K562 (cell line): ENCODE results near the gene PPIL6. TPM values are rescaled to one million over a fixed set of nuclear protein-coding genes. Genes with fewer than 3 reads are reported as not detected.
A peak's percentile ranks its signal among the peaks of the same experiment; 100 is the strongest.

Experiments
- ATAC-seq: fragments of 200-7000 bp; cut with Tn5 transposase; 3 replicates; pipeline ENCODE4 v1.9.1; 2020; ENCODE audit warnings: moderate library complexity
- BruUV-seq: library from RNA; stranded (reverse); fragments of 400-500 nt; replicated peaks from 2 replicates; lab custom pipeline; 2021; lab: Mats Ljungman, UMichigan
- CTCF ChIA-PET: fragments of 300-600 bp; formaldehyde crosslinking; extraction: SDS; loops from one replicate; lab custom pipeline; 2021; ENCODE audit warnings: low intra/inter-chr PET ratio; lab: Yijun Ruan, JAX
- POLR2A ChIA-PET: fragments of 300-600, 350-650 bp; sonication (Branson Sonifier 250); formaldehyde crosslinking; extraction: SDS; loops from one replicate; lab custom pipeline; 2021; ENCODE audit warnings: antibody characterized with exemption, inconsistent platforms; lab: Yijun Ruan, JAX
- DNase-seq, 4 experiments: peaks; one replicate each; pipeline versions ENCODE4 v3.0.0 to v3.0.0-alpha.2; 2011 to 2018; ENCODE audit warnings: low spot score in 3 of 4, mixed read lengths in 3 of 4; ENCODE audit errors: extremely low read depth in 1 of 4
- FAIRE-seq: peaks from 2 replicates; lab custom pipeline; 2011; peaks lifted over from hg19 to GRCh38; lab: Jason Lieb, UNC
- H2AFZ ChIP-seq: 2 replicates; pipeline ENCODE4 v1.6.0; 2011; ENCODE audit warnings: low read depth, low read length, control low read depth, inconsistent platforms
- H3K27ac ChIP-seq: fragments of 200-600 bp; 3 replicates; pipeline ENCODE4 v1.8.0; 2011; ENCODE audit warnings: low read depth, mild to moderate bottlenecking, control low read depth, inconsistent platforms, low read length, moderate library complexity, mixed read lengths; ENCODE audit errors: extremely low read depth
- H3K27me3 ChIP-seq, 2 experiments: fragments of 300-600 bp in 1 of 2; 2 replicates in 1 of 2; 3 replicates in 1 of 2; pipeline versions ENCODE4 v1.6.0 to v1.8.0; 2011; ENCODE audit warnings: inconsistent platforms in 2 of 2, low read length in 2 of 2, mild to moderate bottlenecking in 1 of 2, mixed read lengths in 1 of 2, moderate library complexity in 1 of 2; ENCODE audit not compliant: control insufficient read depth in 2 of 2, insufficient read depth in 2 of 2
- H3K36me3 ChIP-seq: fragments of 300-600 bp; 3 replicates; pipeline ENCODE4 v1.8.0; 2011; ENCODE audit warnings: mild to moderate bottlenecking, low read length, inconsistent platforms; ENCODE audit not compliant: control insufficient read depth, insufficient read depth
- H3K4me1 ChIP-seq, 2 experiments: fragments of 200-600 bp in 1 of 2; replicated peaks in 1 of 2; 2 replicates in 1 of 2; 3 replicates in 1 of 2; pipeline versions ENCODE4 v1.5.1 to v1.8.0; 2011; ENCODE audit warnings: inconsistent platforms in 2 of 2, low read length in 2 of 2, mild to moderate bottlenecking in 1 of 2, mixed read lengths in 1 of 2, moderate library complexity in 1 of 2; ENCODE audit not compliant: control insufficient read depth in 2 of 2, insufficient read depth in 2 of 2
- H3K4me2 ChIP-seq: 2 replicates; pipeline ENCODE4 v1.6.1; 2011; ENCODE audit warnings: low read length, control low read depth, inconsistent platforms, mixed read lengths; ENCODE audit not compliant: insufficient read depth
- H3K4me3 ChIP-seq: fragments of 200-600 bp; sonication (generic), shearing (Covaris generic); 2 replicates; pipeline ENCODE4 v1.5.1; 2016; ENCODE audit warnings: control low read depth, inconsistent platforms
- H3K79me2 ChIP-seq: fragments of 200-600 bp; 3 replicates; pipeline ENCODE4 v1.8.0; 2011; ENCODE audit warnings: low read length, inconsistent platforms; ENCODE audit not compliant: control insufficient read depth, insufficient read depth
- H3K9ac ChIP-seq, 2 experiments: 2 replicates each; pipeline versions ENCODE4 v1.6.0 to v1.6.1; 2011; ENCODE audit warnings: low read depth in 2 of 2, low read length in 2 of 2, control low read depth in 1 of 2, inconsistent platforms in 1 of 2, mild to moderate bottlenecking in 1 of 2, mixed read lengths in 1 of 2; ENCODE audit not compliant: insufficient read depth in 1 of 2
- H3K9me1 ChIP-seq: one replicate; pipeline ENCODE4 v1.6.0; 2011; ENCODE audit warnings: inconsistent platforms, mild to moderate bottlenecking, low read length, moderate library complexity; ENCODE audit not compliant: control insufficient read depth, insufficient read depth
- H3K9me3 ChIP-seq: replicated peaks from 2 replicates; pipeline ENCODE4 v1.5.1; 2011; ENCODE audit warnings: low read depth, low read length, inconsistent platforms; ENCODE audit not compliant: control insufficient read depth, insufficient read depth
- H4K20me1 ChIP-seq: replicated peaks from 2 replicates; pipeline ENCODE4 v1.6.1; 2011; ENCODE audit warnings: low read length, inconsistent platforms, mixed read lengths; ENCODE audit not compliant: control insufficient read depth, insufficient read depth
- CEBPG ChIP-seq, 3 experiments: fragments of 200-800 bp in 1 of 3; sonication (Bioruptor generic) in 1 of 3; sonication (generic) in 1 of 3; formaldehyde crosslinking in 1 of 3; IDR thresholded peaks in 2 of 3; conservative IDR thresholded peaks in 1 of 3; 2 replicates each; pipeline versions ENCODE4 v1.6.1 to v1.8.0; 2016 to 2022; ENCODE audit warnings: missing compliant biosample characterization in 2 of 3, missing genetic modification characterization in 2 of 3, mild to moderate bottlenecking in 1 of 3, missing genetic modification reagents in 1 of 3
- CHD1 ChIP-seq: fragments of 200-600 bp; sonication (generic); IDR thresholded peaks from one replicate; pipeline ENCODE4 v1.6.1; 2012; ENCODE audit warnings: mild to moderate bottlenecking, moderate library complexity, low read length, inconsistent platforms
- HCFC1 ChIP-seq: IDR thresholded peaks from 2 replicates; pipeline ENCODE4 v1.6.1; 2012; ENCODE audit warnings: low read depth, low read length, improper control_type of control experiment
- KLF1 ChIP-seq: fragments of 450-650 bp; IDR thresholded peaks from 2 replicates; pipeline ENCODE4 v1.6.1; 2016; ENCODE audit warnings: missing genetic modification characterization, missing compliant biosample characterization
- SREBF1 ChIP-seq: fragments of 150-350 bp; IDR thresholded peaks from 2 replicates; pipeline ENCODE4 v1.6.1; 2014; ENCODE audit warnings: antibody characterized with exemption, low read depth, low read length, borderline replicate concordance
- SRSF9 ChIP-seq: fragments of 200-400 bp; formaldehyde crosslinking; IDR thresholded peaks from 2 replicates; pipeline ENCODE4 v1.6.1; 2017; ENCODE audit warnings: low read depth, low read length, borderline replicate concordance
- ZNF282 ChIP-seq: sonication (generic); formaldehyde crosslinking; IDR thresholded peaks from 2 replicates; pipeline ENCODE4 v1.8.1; 2023; ENCODE audit warnings: missing genetic modification reagents
- ZNF408 ChIP-seq: fragments of 250-450 bp; sonication (Bioruptor Pico); IDR thresholded peaks from 2 replicates; pipeline ENCODE4 v1.4.0; 2020; ENCODE audit warnings: low read depth, mild to moderate bottlenecking, moderate library complexity
- ZNF507 ChIP-seq: conservative IDR thresholded peaks from 2 replicates; pipeline ENCODE4 v1.6.1; 2017; ENCODE audit warnings: missing genetic modification characterization, missing compliant biosample characterization
- WGBS: fragments of 100-300 bp; shearing (Covaris generic); methylation state at CpG from one replicate; pipeline ENCODE4 v1.1.6; 2016; ENCODE audit warnings: low coverage, mixed read lengths; ENCODE audit not compliant: insufficient coverage; ENCODE audit errors: missing lambda C conversion rate; 5-methylcytosine and 5-hydroxymethylcytosine counted together
- in situ Hi-C: fragments of 300-500 bp; cut with MboI; formaldehyde crosslinking; loops from 4 replicates; pipeline ENCODE4 v1.15.0; 2018; ENCODE audit warnings: inconsistent platforms, mixed read lengths
- intact Hi-C: fragments of 100-400 bp; cut with micrococcal nuclease; formaldehyde crosslinking; loops from 2 replicates; pipeline ENCODE4 v1.14.2; 2022
- polyA plus RNA-seq, 8 experiments: library from polyadenylated mRNA; depleted of rRNA in 4 of 8; stranded (reverse) in 5 of 8; unstranded in 3 of 8; fragments of >200 nt; fragmentation: Nextera tagmentation in 2 of 8; fragmentation: Illumina TruSeq in 1 of 8; extraction: Ambion mirVana in 2 of 8; extraction: Trizol in 1 of 8; gene quantifications; 2 replicates each; pipeline versions ENCODE4 v1.2.1 to v1.2.3, GENCODE V29; 2011 to 2014; ENCODE audit warnings: inconsistent platforms in 1 of 8, missing spikeins in 1 of 8
- total RNA-seq, 7 experiments: library from RNA; depleted of rRNA in 6 of 7; stranded (reverse); fragments of >200 nt in 6 of 7; fragmentation: Illumina TruSeq in 2 of 7; extraction: Trizol in 2 of 7; gene quantifications; 2 replicates each; pipeline versions ENCODE4 v1.2.1 to v1.2.3, GENCODE V29; 2011 to 2021; ENCODE audit warnings: low replicate concordance in 1 of 7
- TF ChIP-seq, protein P1 (sequence below): conservative IDR thresholded peaks from 2 replicates; pipeline ENCODE4 v1.6.1; 2011; ENCODE audit warnings: low read depth, mild to moderate bottlenecking, low read length; ENCODE audit not compliant: control insufficient read depth
- TF ChIP-seq, protein P2 (sequence below): sonication (generic); formaldehyde crosslinking; IDR thresholded peaks from 2 replicates; pipeline ENCODE4 v1.9.0; 2022; ENCODE audit warnings: mild to moderate bottlenecking, missing genetic modification reagents

Gene PPIL6
- total and polyA plus RNA-seq, 9 of the 15 experiments (the other 6 are each of a cell fraction or from before 2014, with no cell fraction given), result 0.03 to 0.98 (median 0.41) TPM; not detected in 1

GRCh38 chr6:109482905-109483734, 42.7 kb upstream of the PPIL6 start, which contains the start of gene ZBTB24 (continued):
- TF ChIP-seq, protein P1, sequence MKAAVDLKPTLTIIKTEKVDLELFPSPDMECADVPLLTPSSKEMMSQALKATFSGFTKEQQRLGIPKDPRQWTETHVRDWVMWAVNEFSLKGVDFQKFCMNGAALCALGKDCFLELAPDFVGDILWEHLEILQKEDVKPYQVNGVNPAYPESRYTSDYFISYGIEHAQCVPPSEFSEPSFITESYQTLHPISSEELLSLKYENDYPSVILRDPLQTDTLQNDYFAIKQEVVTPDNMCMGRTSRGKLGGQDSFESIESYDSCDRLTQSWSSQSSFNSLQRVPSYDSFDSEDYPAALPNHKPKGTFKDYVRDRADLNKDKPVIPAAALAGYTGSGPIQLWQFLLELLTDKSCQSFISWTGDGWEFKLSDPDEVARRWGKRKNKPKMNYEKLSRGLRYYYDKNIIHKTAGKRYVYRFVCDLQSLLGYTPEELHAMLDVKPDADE, result 0 out of 2 replicates have a peak, but pooled peaks have one; percentile 60
- 0 out of 2 replicates have a peak, but pooled peaks have one; percentile 34 for TF ChIP-seq HCFC1
- no peak for TF ChIP-seq ZNF408 (CRISPR knock-in tag)
- peak; percentile 56; the same call in 1 of the 2 replicates for TF ChIP-seq KLF1 (tag)
- TF ChIP-seq ZNF507 (tag), result no peak

GRCh38 chr6:109480993-109481480, 40.6 kb upstream of the PPIL6 start:
- TF ChIP-seq SRSF9, result no peak
- TF ChIP-seq, protein P2, sequence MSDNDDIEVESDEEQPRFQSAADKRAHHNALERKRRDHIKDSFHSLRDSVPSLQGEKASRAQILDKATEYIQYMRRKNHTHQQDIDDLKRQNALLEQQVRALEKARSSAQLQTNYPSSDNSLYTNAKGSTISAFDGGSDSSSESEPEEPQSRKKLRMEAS, result no peak
- 0 out of 2 replicates have a peak, but pooled peaks have one; percentile 26 for TF ChIP-seq CEBPG (CRISPR knock-in tag; IDR thresholded peaks at IDR 0.05)
- TF ChIP-seq CEBPG (tag; conservative IDR thresholded peaks at IDR 0.05 in 1 of 2, IDR thresholded peaks at IDR 0.05 in 1 of 2), result no peak
- no peak for TF ChIP-seq ZNF282 (CRISPR knock-in tag)
- TF ChIP-seq SREBF1, result no peak
- TF ChIP-seq CHD1, result no peak
- in situ Hi-C loops (no loop called here), intact Hi-C loops (no loop called here)
- POLR2A ChIA-PET, result interaction anchor here (0.6 to 1.6 kb wide), 4 partner anchors 10 to 21 kb away, joined by 3 to 4 read pairs (median 4); no protein-coding TSS in a partner anchor
- H2AFZ ChIP-seq, result no peak overlapping the region
- no peaks in the 10 kb centered on the region for H3K27me3 ChIP-seq
- H3K9me3 ChIP-seq, result no peaks in the 10 kb centered on the region
- no peak for FAIRE-seq
- no peak for DNase-seq
- H4K20me1 ChIP-seq, result 0 out of 2 replicates have a peak, but pooled peaks cover 3% of the 10 kb centered on the region
- peak overlapping the region; percentile 50; the same call in 1 of the 2 replicates for H3K4me2 ChIP-seq
- peaks cover 66% of the 10 kb centered on the region for H3K79me2 ChIP-seq
- BruUV-seq, result TSS peak; percentile 46
- peaks cover 52% of the 10 kb centered on the region for H3K36me3 ChIP-seq
- peak overlapping the region in 1 of 2 experiments; percentile 49; a peak in 1 of 4 replicates for H3K9ac ChIP-seq
- H3K9me1 ChIP-seq, result no peaks in the 10 kb centered on the region
- CTCF ChIA-PET, result no interaction called here
- no peak overlapping the region for H3K27ac ChIP-seq
- WGBS, result 78% methylated on average over 7 of the region's 7 CpGs
- H3K4me3 ChIP-seq, result peak overlapping the region; percentile 20; the same call in 1 of the 2 replicates
- peaks cover 26 to 34% of the 10 kb centered on the region in 2 experiments for H3K4me1 ChIP-seq
- ATAC-seq, result no peak
